ENCODE data around the gene ASPRV1. TPM values are rescaled to one million over a fixed set of nuclear protein-coding genes. Genes with fewer than 3 reads are reported as not detected.

The ASPRV1 gene
- total RNA-seq, result under 1 TPM; 0.84 to 0.91 TPM
- 0.89 TPM for polyA plus RNA-seq (2013, experiment 1 of 2)
- polyA plus RNA-seq (2013, experiment 2 of 2), result 1.0 TPM
- long read RNA-seq, experiment 1, result 0 reads
- long read RNA-seq, experiment 2, partial matches to known transcripts, result 0 of 1 reads
- long read RNA-seq, experiment 2, other reads (novel, unspliced or antisense), result 0 of 1 reads
- long read RNA-seq, experiment 3, result 0 reads
- long read RNA-seq, experiment 4, result 0 reads

GRCh38 chr2:69961496-69961895 lies at the start of gene ASPRV1:
TSS of gene ASPRV1 (minus strand) at chr2:69961631. CDS start at chr2:69961436, 195 bp downstream.
- DNase-seq, result no peak
- no peaks in the 10 kb centered on the region for H3K9me3 Mint-ChIP-seq
- no peaks in the 10 kb centered on the region for H3K36me3 Mint-ChIP-seq (ENCODE audit: low read depth)
- Histone ChIP-seq H3K9me3 (ENCODE audit: control insufficient read depth, low read length) (no peaks in the 10 kb centered on the region), H3K4me3 (ENCODE audit: low read length) (no peak within 1 kb of the TSS), H3K9ac (ENCODE audit: extremely low read depth, low read length, poor library complexity, severe bottlenecking) (no peak within 1 kb of the TSS), H3K36me3 (ENCODE audit: control insufficient read depth, insufficient read depth, low read length) (no peaks in the 10 kb centered on the region), H3K27ac (ENCODE audit: low read depth, low read length) (no peak within 1 kb of the TSS), H3K27me3 (ENCODE audit: control insufficient read depth, insufficient read depth, low read length, poor library complexity, severe bottlenecking) (peaks cover 11% of the 10 kb centered on the region), H3K4me1 (ENCODE audit: control insufficient read depth, insufficient read depth, low read length) (no peaks in the 10 kb centered on the region)
- peaks cover 16% of the 10 kb centered on the region for H3K27me3 Mint-ChIP-seq (ENCODE audit: insufficient read depth)
- TF ChIP-seq, protein P1, sequence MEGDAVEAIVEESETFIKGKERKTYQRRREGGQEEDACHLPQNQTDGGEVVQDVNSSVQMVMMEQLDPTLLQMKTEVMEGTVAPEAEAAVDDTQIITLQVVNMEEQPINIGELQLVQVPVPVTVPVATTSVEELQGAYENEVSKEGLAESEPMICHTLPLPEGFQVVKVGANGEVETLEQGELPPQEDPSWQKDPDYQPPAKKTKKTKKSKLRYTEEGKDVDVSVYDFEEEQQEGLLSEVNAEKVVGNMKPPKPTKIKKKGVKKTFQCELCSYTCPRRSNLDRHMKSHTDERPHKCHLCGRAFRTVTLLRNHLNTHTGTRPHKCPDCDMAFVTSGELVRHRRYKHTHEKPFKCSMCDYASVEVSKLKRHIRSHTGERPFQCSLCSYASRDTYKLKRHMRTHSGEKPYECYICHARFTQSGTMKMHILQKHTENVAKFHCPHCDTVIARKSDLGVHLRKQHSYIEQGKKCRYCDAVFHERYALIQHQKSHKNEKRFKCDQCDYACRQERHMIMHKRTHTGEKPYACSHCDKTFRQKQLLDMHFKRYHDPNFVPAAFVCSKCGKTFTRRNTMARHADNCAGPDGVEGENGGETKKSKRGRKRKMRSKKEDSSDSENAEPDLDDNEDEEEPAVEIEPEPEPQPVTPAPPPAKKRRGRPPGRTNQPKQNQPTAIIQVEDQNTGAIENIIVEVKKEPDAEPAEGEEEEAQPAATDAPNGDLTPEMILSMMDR (conservative IDR thresholded peaks at IDR 0.05), result no peak
- WGBS, 2 experiments (ENCODE audit: insufficient coverage in 1 of 2, insufficient read length in 1 of 2), result 88 to 96% methylated on average over 14 of the region's 14 CpGs
- H3K27ac Mint-ChIP-seq, result no peak within 1 kb of the TSS
- H3K4me3 Mint-ChIP-seq, result no peak within 1 kb of the TSS
- H3K4me1 Mint-ChIP-seq, result no peaks in the 10 kb centered on the region

GRCh38 chr2:70010576-70011111 lies 49.2 kb upstream of the ASPRV1 start:
- Mint-ChIP-seq H3K9me3 (no peaks in the 10 kb centered on the region), H3K4me3 (no peak overlapping the region), H3K27ac (no peak overlapping the region), H3K36me3 (ENCODE audit: low read depth) (peaks cover 2% of the 10 kb centered on the region), H3K27me3 (ENCODE audit: insufficient read depth) (no peaks in the 10 kb centered on the region), H3K4me1 (peaks cover 27% of the 10 kb centered on the region)
- TF ChIP-seq, protein P1 (conservative IDR thresholded peaks at IDR 0.05), result no peak
- H3K27ac ChIP-seq (ENCODE audit: low read depth, low read length), result no peak overlapping the region
- no peaks in the 10 kb centered on the region for H3K9me3 ChIP-seq (ENCODE audit: control insufficient read depth, low read length)
- H3K4me1 ChIP-seq (ENCODE audit: control insufficient read depth, insufficient read depth, low read length), result peaks cover 4% of the 10 kb centered on the region
- H3K27me3 ChIP-seq (ENCODE audit: control insufficient read depth, insufficient read depth, low read length, poor library complexity, severe bottlenecking), result no peaks in the 10 kb centered on the region
- no peak overlapping the region for H3K9ac ChIP-seq (ENCODE audit: extremely low read depth, low read length, poor library complexity, severe bottlenecking)
- no peaks in the 10 kb centered on the region for H3K36me3 ChIP-seq (ENCODE audit: control insufficient read depth, insufficient read depth, low read length)
- WGBS, 2 experiments (ENCODE audit: insufficient coverage in 1 of 2, insufficient read length in 1 of 2), result 83 to 88% methylated on average over 1 to 2 of the region's 2 CpGs
- DNase-seq, result no peak
- H3K4me3 ChIP-seq (ENCODE audit: low read length), result no peak overlapping the region

GRCh38 chr2:70009762-70010575 lies 48.5 kb upstream of the ASPRV1 start:
- no peak overlapping the region for H3K9ac ChIP-seq (ENCODE audit: extremely low read depth, low read length, poor library complexity, severe bottlenecking)
- TF ChIP-seq, protein P1 (conservative IDR thresholded peaks at IDR 0.05), result no peak
- 82 to 91% methylated on average over 11 to 12 of the region's 12 CpGs for WGBS, 2 experiments (ENCODE audit: insufficient coverage in 1 of 2, insufficient read length in 1 of 2)
- H3K36me3 ChIP-seq (ENCODE audit: control insufficient read depth, insufficient read depth, low read length), result no peaks in the 10 kb centered on the region
- H3K27ac ChIP-seq (ENCODE audit: low read depth, low read length), result no peak overlapping the region
- no peak for DNase-seq
- Mint-ChIP-seq H3K4me3 (no peak overlapping the region), H3K36me3 (ENCODE audit: low read depth) (no peaks in the 10 kb centered on the region), H3K9me3 (no peaks in the 10 kb centered on the region), H3K27ac (peak overlapping the region; percentile 59), H3K4me1 (peaks cover 32% of the 10 kb centered on the region), H3K27me3 (ENCODE audit: insufficient read depth) (no peaks in the 10 kb centered on the region)
- H3K4me1 ChIP-seq (ENCODE audit: control insufficient read depth, insufficient read depth, low read length), result peaks cover 4% of the 10 kb centered on the region
- no peak overlapping the region for H3K4me3 ChIP-seq (ENCODE audit: low read length)
- H3K27me3 ChIP-seq (ENCODE audit: control insufficient read depth, insufficient read depth, low read length, poor library complexity, severe bottlenecking), result no peaks in the 10 kb centered on the region
- H3K9me3 ChIP-seq (ENCODE audit: control insufficient read depth, low read length), result no peaks in the 10 kb centered on the region

Measured in endodermal cell (in vitro differentiated cells).